Activated T-helper 2 cell treated with anti-CD3 and anti-CD28 coated beads, Interferon-gamma antibody, Interleukin-2, Interleukin-4, amounts not matched to agents 10 μg/mL and 5 μg/mL and 100 μg/mL, durations not matched to agents 14 hours and 24 hours and 36 hours (primary cell): ENCODE data around the gene CMTM7. TPM values are rescaled to one million over a fixed set of nuclear protein-coding genes. Genes with fewer than 3 reads are reported as not detected.
A peak's percentile ranks its signal among the peaks of the same experiment; 100 is the strongest.

ENCODE experiments used
- DNase-seq: peaks from one replicate; pipeline ENCODE4 v3.0.0; 2021; ENCODE audit warnings: low spot score
- H3K27ac Mint-ChIP-seq: one replicate; pipeline ENCODE4 v1.8.0; 2021; ENCODE audit warnings: mixed read lengths
- H3K27me3 Mint-ChIP-seq: one replicate; pipeline ENCODE4 v1.8.0; 2021; ENCODE audit warnings: low read depth, mixed read lengths
- H3K36me3 Mint-ChIP-seq: one replicate; pipeline ENCODE4 v1.8.0; 2021; ENCODE audit warnings: low read depth, mixed read lengths
- H3K4me1 Mint-ChIP-seq: one replicate; pipeline ENCODE4 v1.8.0; 2021; ENCODE audit warnings: low read depth, mixed read lengths
- H3K4me3 Mint-ChIP-seq: one replicate; pipeline ENCODE4 v1.8.0; 2021; ENCODE audit warnings: low read depth, mild to moderate bottlenecking, moderate library complexity, mixed read lengths
- H3K9me3 Mint-ChIP-seq: one replicate; pipeline ENCODE4 v1.8.0; 2021; ENCODE audit warnings: mixed read lengths
- intact Hi-C: fragments of 100-400 bp; cut with micrococcal nuclease; formaldehyde crosslinking; loops from one replicate; pipeline ENCODE4 v1.15.1; 2023
- total RNA-seq: library from RNA; stranded (reverse); gene quantifications from 2 replicates; pipeline ENCODE4 v1.2.3, GENCODE V29; 2022

The CMTM7 gene
- total RNA-seq, 1 donor from 2014 or later = 60.9 TPM

DNA sequence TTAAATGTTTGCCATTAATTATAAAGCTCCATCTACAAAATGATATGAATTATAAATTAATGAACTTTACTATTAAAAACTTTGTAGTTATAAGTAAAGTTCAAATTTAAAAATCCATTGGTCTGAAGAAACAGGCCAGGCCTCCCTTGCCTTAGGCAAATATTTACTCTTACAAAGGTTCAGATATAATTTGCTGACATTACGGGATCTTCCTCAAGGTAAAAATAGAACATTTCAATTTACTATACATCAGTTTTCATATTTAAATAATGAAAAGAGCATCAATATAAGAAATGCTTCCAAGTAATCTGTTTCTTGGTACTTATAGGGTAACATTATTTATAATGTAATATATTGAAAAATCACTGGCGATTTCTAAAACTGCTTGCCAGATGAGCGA lies 107.3 kb downstream of the CMTM7 start:
- peaks cover 42% of the 10 kb centered on the region for H3K4me1 Mint-ChIP-seq
- no peak for DNase-seq
- peaks cover 4% of the 10 kb centered on the region for H3K9me3 Mint-ChIP-seq
- H3K27me3 Mint-ChIP-seq = no peaks in the 10 kb centered on the region
- peaks cover 39% of the 10 kb centered on the region for H3K36me3 Mint-ChIP-seq
- no peak overlapping the region for H3K27ac Mint-ChIP-seq
- intact Hi-C loops = no loop called here
- H3K4me3 Mint-ChIP-seq = no peak overlapping the region

DNA sequence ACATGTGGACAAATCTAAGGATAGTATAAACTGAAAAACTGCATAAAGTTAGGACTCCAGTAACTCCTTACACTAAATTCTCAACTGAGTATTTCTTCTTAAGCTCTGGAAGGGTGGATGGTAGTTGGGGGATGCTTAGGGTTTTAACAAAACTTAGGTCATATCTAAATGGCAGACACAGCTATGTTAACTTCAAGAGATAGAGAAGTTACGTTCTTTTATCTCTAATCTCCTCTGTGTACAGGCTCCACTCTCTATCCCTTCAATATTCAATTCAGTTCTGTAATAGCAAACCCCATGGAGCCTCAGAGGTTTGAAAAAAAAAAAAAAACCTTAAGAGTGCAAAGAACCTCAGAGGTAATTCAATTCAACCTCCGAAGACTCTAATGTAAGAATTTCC lies 107.9 kb downstream of the CMTM7 start:
- Mint-ChIP-seq H3K36me3 (peaks cover 39% of the 10 kb centered on the region), H3K9me3 (peaks cover 4% of the 10 kb centered on the region), H3K27me3 (no peaks in the 10 kb centered on the region), H3K27ac (no peak overlapping the region), H3K4me3 (no peak overlapping the region), H3K4me1 (peaks cover 42% of the 10 kb centered on the region)
- intact Hi-C loops = no loop called here
- DNase-seq = no peak

DNA sequence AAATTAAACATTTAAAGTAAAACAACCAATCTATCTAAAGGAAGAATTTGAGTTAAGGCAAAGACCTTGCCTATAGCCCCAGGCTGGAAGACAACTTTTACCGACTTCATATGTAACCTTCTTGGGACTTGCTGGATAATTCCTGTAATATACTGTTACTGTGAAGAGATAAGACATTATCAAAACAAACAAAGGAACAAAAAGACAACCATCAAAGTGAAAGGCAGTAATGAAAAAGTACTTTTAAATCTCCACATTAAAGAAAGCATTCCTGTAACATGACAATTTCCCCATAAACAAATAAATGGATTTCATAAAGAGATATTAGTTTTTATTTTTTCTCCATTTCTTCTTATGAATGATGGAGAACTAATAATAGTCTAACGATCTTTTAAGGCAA lies 108.6 kb downstream of the CMTM7 start:
- H3K27ac Mint-ChIP-seq = no peak overlapping the region
- H3K4me1 Mint-ChIP-seq = peaks cover 42% of the 10 kb centered on the region
- intact Hi-C loops = loop anchor here (10.0 kb wide), 1 partner anchor 595 kb away; the partner anchor contains the start of genes GLB1 and TMPPE

DNA sequence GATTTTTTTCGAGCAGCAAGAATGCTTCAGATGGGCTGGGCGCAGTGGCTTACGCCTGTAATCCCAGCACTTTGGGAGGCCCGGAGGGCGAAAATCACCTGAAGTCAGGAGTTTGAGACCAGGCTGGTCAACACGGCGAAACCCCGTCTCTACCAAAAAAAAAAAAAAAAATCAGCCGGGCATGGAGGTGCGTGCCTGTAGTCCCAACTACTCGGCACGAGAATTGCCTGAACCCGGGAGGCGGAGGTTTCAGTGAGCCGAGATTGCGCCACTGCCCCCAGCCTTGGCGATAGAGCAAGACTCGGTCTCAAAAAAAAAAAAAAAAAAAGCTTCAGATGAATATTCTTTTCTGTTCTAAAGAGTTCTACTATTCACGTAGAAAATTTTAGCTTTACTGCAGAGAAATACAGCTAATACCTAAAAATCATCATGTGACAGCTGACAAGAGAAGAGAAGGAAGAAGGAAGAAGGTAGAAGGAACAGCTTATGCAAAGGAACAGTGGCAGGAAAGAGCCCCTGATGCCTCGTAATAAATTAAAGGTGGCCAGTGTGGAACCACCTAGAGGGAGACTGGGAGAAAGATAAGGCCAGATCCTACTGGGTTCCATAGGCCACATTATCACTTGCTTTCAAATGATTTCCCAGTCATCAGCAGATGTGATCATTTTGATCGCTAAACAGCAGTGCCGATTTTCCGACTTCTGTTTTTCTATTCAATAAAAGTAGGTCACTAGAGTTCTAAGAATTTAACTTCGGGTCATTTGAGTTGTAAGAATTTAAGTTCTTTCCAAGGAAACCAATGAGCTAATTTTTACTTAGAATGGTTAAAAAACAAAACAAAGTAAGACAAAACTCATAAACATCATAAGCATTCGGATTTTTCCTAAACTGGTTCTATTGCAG lies 109.5 kb downstream of the CMTM7 start:
- DNase-seq = no peak
- H3K4me3 Mint-ChIP-seq = peak overlapping the region; percentile 94
- intact Hi-C loops = loop anchor here (10.0 kb wide), 1 partner anchor 594 kb away; the partner anchor contains the start of genes GLB1 and TMPPE
- peak overlapping the region; percentile 45 for H3K27ac Mint-ChIP-seq
- H3K36me3 Mint-ChIP-seq = peaks cover 32% of the 10 kb centered on the region
- peaks cover 4% of the 10 kb centered on the region for H3K9me3 Mint-ChIP-seq
- peaks cover 2% of the 10 kb centered on the region for H3K27me3 Mint-ChIP-seq
- peaks cover 37% of the 10 kb centered on the region for H3K4me1 Mint-ChIP-seq

More for the DNA sequence above, 108.6 kb downstream of the CMTM7 start:
- Mint-ChIP-seq H3K36me3 (peaks cover 39% of the 10 kb centered on the region), H3K4me3 (peak overlapping the region; percentile 49), H3K9me3 (peaks cover 4% of the 10 kb centered on the region), H3K27me3 (no peaks in the 10 kb centered on the region)
- DNase-seq = no peak

DNA sequence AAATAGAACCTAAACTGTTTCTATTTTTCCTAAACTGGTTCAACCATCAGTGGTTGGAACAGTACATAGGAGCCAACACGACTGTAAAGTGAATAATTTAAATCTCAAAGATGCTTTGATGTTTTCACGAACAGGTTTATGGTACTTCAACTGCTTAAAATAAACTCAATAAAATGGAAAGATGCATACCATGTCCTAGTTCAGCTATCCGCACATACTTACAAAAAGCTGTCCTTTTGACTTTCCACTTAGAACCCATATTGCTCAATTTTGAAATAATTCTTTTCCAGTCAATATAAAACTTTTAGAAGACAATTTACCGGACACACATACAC lies 110.1 kb downstream of the CMTM7 start:
- intact Hi-C loops = loop anchor here (1.0 to 10.0 kb wide), 2 partner anchors 69 to 593 kb away; partner anchors contain the start of genes DYNC1LI1, GLB1 and TMPPE
- Mint-ChIP-seq H3K27me3 (peaks cover 3% of the 10 kb centered on the region), H3K4me3 (peak overlapping the region; percentile 94), H3K36me3 (peaks cover 26% of the 10 kb centered on the region), H3K27ac (peak overlapping the region; percentile 85), H3K9me3 (peaks cover 2% of the 10 kb centered on the region), H3K4me1 (peaks cover 32% of the 10 kb centered on the region)
- no peak for DNase-seq

DNA sequence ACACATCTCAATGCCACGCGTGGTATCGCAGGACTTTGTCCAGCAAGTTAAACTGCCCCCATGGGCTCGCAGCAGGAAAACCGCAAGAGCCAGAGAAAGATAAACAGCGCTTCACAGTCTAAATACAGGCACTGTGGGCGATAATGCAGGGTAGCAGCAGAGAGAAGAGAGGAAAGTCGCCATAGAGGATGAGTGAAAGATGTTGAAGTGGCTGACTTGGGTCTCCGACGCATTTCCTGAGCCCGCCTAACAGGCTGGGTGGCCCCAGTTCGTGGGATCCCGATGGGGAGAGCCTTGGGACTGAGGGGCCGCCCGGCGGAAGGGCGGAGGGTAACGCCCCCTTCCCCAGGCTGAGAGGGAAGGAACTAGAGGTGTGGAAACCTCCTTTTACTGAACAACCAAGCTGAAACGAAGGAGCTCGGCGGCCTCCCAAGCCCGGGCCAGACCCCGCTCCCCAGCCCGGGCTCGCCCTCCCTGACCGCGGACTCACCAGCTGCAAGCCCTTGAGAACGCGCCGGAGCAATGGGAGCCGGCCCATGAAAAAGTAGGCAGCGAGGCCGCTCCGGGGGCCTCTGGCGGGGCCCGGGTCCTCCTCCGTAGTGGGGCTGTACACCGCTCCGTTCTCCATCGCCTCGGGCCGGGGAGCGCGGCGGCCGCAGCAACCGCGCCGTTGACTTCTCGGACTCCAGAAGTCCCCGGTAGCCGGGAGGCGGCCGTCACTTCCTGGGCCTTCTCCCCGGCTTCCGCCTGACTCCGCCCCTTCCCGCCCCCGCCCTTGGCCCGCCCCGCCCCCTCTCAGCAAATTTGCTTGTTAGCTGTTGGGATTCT lies 110.7 kb downstream of the CMTM7 start, which contains the start of gene CMTM6:
Gene CMTM6 (minus strand): TSS at position 735 of the 828 bp plus-strand sequence. CDS start 107 bp downstream, at position 628.
- DNase-seq = peak; percentile 68
- intact Hi-C loops = loop anchor here (1.0 to 10.0 kb wide), 2 partner anchors 68 to 592 kb away; partner anchors contain the start of genes DYNC1LI1, GLB1 and TMPPE
- Mint-ChIP-seq H3K27ac (peak within 1 kb of the TSS; percentile 85), H3K27me3 (peaks cover 4% of the 10 kb centered on the region), H3K9me3 (no peaks in the 10 kb centered on the region), H3K36me3 (peaks cover 24% of the 10 kb centered on the region), H3K4me3 (peak within 1 kb of the TSS; percentile 94), H3K4me1 (peaks cover 31% of the 10 kb centered on the region)

DNA sequence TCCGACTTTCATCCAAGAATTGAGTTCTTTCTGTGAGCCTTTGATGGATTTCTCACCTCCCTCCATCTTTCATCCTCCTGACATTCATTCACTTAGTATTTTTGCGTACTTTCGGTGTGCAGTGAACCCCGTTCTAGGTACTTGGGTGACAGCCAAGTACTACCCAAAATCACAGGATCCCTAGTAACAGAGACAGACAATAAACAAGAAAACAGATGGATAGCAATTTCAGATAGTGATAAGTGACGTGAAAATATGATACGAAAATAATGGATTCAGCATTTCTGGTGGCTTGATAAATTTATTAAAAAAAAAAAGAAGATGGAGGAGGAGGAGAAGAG lies 111.3 kb downstream of the CMTM7 start:
- Mint-ChIP-seq H3K27ac (peak overlapping the region; percentile 80), H3K9me3 (no peaks in the 10 kb centered on the region), H3K36me3 (peaks cover 24% of the 10 kb centered on the region), H3K27me3 (peaks cover 4% of the 10 kb centered on the region), H3K4me1 (peaks cover 31% of the 10 kb centered on the region), H3K4me3 (peak overlapping the region; percentile 94)
- intact Hi-C loops = loop anchor here (1.0 to 10.0 kb wide), 2 partner anchors 67 to 592 kb away; partner anchors contain the start of genes DYNC1LI1, GLB1 and TMPPE
- DNase-seq = no peak

Other genes starting within 250 kb of the CMTM7 start
- gene CMTM8, start 153.2 kb upstream of the CMTM7 start, total RNA-seq = 3.6 TPM in 2 replicates
- 107 and 108 TPM in 2 replicates for gene CMTM6, start 111.0 kb downstream of the CMTM7 start, total RNA-seq
- gene DYNC1LI1, start 179.0 kb downstream of the CMTM7 start, total RNA-seq = 38.2 and 40.6 TPM in 2 replicates